Measurements from ENCODE around the gene PPP5C. TPM values are rescaled to one million over a fixed set of nuclear protein-coding genes. Genes with fewer than 3 reads are reported as not detected.

The PPP5C gene
- total RNA-seq, 2 experiments from 2014 or later, result 105 to 118 TPM

GRCh38 chr19:46381756-46382345 lies 35.0 kb downstream of the PPP5C start:
- H3K36me3 ChIP-seq (ENCODE audit: insufficient read depth, low read length), result peaks cover 96% of the 10 kb centered on the region
- intact Hi-C loops (cut with micrococcal nuclease; ENCODE audit: unreplicated experiment), result no loop called here
- ChIA-PET CTCF (ENCODE audit: unreplicated experiment) (no interaction called here), POLR2A (no interaction called here)
- no peak overlapping the region for H2AFZ ChIP-seq (ENCODE audit: low read length)
- DNase-seq (ENCODE audit: low spot score), result no peak
- H3K4me1 ChIP-seq (ENCODE audit: insufficient read depth, low read length, poor library complexity, severe bottlenecking), result no peaks in the 10 kb centered on the region
- H3K4me2 ChIP-seq (ENCODE audit: low read length), result no peak overlapping the region
- H3K4me3 ChIP-seq (ENCODE audit: low read depth, low read length, poor library complexity, severe bottlenecking), result no peak overlapping the region
- peaks cover 13% of the 10 kb centered on the region; the same call in 1 of the 2 replicates for H3K79me2 ChIP-seq (ENCODE audit: insufficient read depth, low read depth, low read length)
- BruUV-seq (replicated peaks), result no TSS peak
- H4K20me1 ChIP-seq (ENCODE audit: insufficient read depth, low read length), result no peaks in the 10 kb centered on the region
- H3K9me3 ChIP-seq (ENCODE audit: low read length), result no peaks in the 10 kb centered on the region
- H3K27ac ChIP-seq (ENCODE audit: low read depth, low read length, poor library complexity, severe bottlenecking), result no peak overlapping the region
- no peaks in the 10 kb centered on the region for H3K9me2 ChIP-seq (ENCODE audit: insufficient read depth, low read length)
- TF ChIP-seq EZH2phosphoT487 (IDR thresholded peaks at IDR 0.05; ENCODE audit: borderline replicate concordance, low read depth, low read length), result no peak
- TF ChIP-seq, protein P1, sequence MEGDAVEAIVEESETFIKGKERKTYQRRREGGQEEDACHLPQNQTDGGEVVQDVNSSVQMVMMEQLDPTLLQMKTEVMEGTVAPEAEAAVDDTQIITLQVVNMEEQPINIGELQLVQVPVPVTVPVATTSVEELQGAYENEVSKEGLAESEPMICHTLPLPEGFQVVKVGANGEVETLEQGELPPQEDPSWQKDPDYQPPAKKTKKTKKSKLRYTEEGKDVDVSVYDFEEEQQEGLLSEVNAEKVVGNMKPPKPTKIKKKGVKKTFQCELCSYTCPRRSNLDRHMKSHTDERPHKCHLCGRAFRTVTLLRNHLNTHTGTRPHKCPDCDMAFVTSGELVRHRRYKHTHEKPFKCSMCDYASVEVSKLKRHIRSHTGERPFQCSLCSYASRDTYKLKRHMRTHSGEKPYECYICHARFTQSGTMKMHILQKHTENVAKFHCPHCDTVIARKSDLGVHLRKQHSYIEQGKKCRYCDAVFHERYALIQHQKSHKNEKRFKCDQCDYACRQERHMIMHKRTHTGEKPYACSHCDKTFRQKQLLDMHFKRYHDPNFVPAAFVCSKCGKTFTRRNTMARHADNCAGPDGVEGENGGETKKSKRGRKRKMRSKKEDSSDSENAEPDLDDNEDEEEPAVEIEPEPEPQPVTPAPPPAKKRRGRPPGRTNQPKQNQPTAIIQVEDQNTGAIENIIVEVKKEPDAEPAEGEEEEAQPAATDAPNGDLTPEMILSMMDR (conservative IDR thresholded peaks at IDR 0.05; ENCODE audit: low read length), result no peak

DNA sequence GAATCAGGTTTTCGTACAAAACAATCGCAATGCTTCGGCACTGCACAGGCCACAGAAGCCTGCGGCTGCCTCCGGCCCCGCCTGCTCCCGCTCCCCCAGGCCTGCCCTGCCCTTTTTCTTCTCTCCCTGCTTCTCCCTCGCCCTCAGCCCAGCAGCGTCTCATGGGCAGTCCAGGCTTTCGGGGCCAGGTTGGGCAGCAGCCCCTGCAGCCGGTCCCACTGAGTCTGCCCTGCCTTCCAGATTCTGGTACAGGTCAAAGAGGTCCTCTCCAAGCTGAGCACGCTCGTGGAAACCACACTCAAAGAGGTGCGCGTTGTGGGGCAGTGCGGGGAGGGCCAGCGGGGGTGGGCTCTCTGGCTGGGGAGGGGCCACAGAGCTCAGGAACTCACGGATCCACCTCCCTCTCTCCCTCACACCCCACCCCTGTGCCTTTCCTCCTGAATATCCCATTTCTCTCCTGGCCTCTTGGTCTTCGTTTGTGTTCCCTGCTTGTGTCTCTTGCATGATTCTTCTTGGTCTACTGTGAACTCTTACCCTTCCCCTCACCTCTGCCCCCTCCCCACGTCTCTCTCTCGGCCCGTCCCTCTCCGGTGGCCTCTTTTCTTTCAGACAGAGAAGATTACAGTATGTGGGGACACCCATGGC lies 36.4 kb downstream of the PPP5C start:
- Histone ChIP-seq H3K36me3 (ENCODE audit: insufficient read depth, low read length) (peaks cover 96% of the 10 kb centered on the region), H3K9me2 (ENCODE audit: insufficient read depth, low read length) (no peaks in the 10 kb centered on the region), H3K9me3 (ENCODE audit: low read length) (no peaks in the 10 kb centered on the region), H3K4me3 (ENCODE audit: low read depth, low read length, poor library complexity, severe bottlenecking) (no peak overlapping the region), H4K20me1 (ENCODE audit: insufficient read depth, low read length) (no peaks in the 10 kb centered on the region), H3K4me2 (ENCODE audit: low read length) (no peak overlapping the region), H3K27ac (ENCODE audit: low read depth, low read length, poor library complexity, severe bottlenecking) (no peak overlapping the region), H3K79me2 (ENCODE audit: insufficient read depth, low read depth, low read length) (peaks cover 13% of the 10 kb centered on the region; the same call in 1 of the 2 replicates), H3K4me1 (ENCODE audit: insufficient read depth, low read length, poor library complexity, severe bottlenecking) (no peaks in the 10 kb centered on the region), H2AFZ (ENCODE audit: low read length) (no peak overlapping the region)
- DNase-seq (ENCODE audit: low spot score), result no peak
- no peak for TF ChIP-seq EZH2phosphoT487 (IDR thresholded peaks at IDR 0.05; ENCODE audit: borderline replicate concordance, low read depth, low read length)
- TF ChIP-seq, protein P1 (conservative IDR thresholded peaks at IDR 0.05; ENCODE audit: low read length), result no peak
- BruUV-seq (replicated peaks), result no TSS peak
- intact Hi-C loops (cut with micrococcal nuclease; ENCODE audit: unreplicated experiment), result no loop called here
- POLR2A ChIA-PET, result interaction anchor here (0.6 kb wide), 1 partner anchor 13 kb away, joined by 3 read pairs; no protein-coding TSS in a partner anchor
- CTCF ChIA-PET (ENCODE audit: unreplicated experiment), result interaction anchor here (0.6 kb wide), 1 partner anchor 195 kb away, joined by 5 read pairs; no protein-coding TSS in a partner anchor

DNA sequence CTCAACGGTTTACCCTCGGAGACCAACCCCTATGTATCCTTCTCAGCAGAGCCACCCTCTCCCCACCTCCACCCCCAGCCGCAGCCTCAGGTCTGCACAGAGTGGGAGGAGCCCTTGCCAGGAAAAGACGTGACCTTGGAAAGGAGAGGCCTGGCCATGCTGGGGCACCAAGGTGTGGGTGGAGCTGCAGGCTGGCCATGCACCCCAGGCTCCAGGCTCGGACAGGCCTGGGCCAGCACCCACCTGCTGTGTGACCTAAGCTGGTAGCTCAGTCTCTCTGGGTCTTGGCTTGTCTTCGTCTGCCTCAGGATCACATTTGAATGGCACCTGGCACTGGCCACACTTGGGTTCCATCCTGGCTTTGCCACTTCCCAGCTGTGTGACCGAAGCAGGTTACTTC lies 37.0 kb downstream of the PPP5C start:
- H3K9me3 ChIP-seq (ENCODE audit: low read length), result no peaks in the 10 kb centered on the region
- no peak overlapping the region for H3K4me3 ChIP-seq (ENCODE audit: low read depth, low read length, poor library complexity, severe bottlenecking)
- no peak for TF ChIP-seq EZH2phosphoT487 (IDR thresholded peaks at IDR 0.05; ENCODE audit: borderline replicate concordance, low read depth, low read length)
- TF ChIP-seq, protein P1 (conservative IDR thresholded peaks at IDR 0.05; ENCODE audit: low read length), result no peak
- H3K9me2 ChIP-seq (ENCODE audit: insufficient read depth, low read length), result no peaks in the 10 kb centered on the region
- no peak overlapping the region for H2AFZ ChIP-seq (ENCODE audit: low read length)
- CTCF ChIA-PET (ENCODE audit: unreplicated experiment), result interaction anchor here (0.6 kb wide), 1 partner anchor 195 kb away, joined by 5 read pairs; no protein-coding TSS in a partner anchor
- H4K20me1 ChIP-seq (ENCODE audit: insufficient read depth, low read length), result no peaks in the 10 kb centered on the region
- H3K4me2 ChIP-seq (ENCODE audit: low read length), result no peak overlapping the region
- BruUV-seq (replicated peaks), result no TSS peak
- POLR2A ChIA-PET, result interaction anchor here (0.6 kb wide), 1 partner anchor 14 kb away, joined by 3 read pairs; no protein-coding TSS in a partner anchor
- peaks cover 96% of the 10 kb centered on the region for H3K36me3 ChIP-seq (ENCODE audit: insufficient read depth, low read length)
- H3K79me2 ChIP-seq (ENCODE audit: insufficient read depth, low read depth, low read length), result peaks cover 13% of the 10 kb centered on the region; the same call in 1 of the 2 replicates
- no peak for DNase-seq (ENCODE audit: low spot score)
- H3K27ac ChIP-seq (ENCODE audit: low read depth, low read length, poor library complexity, severe bottlenecking), result no peak overlapping the region
- intact Hi-C loops (cut with micrococcal nuclease; ENCODE audit: unreplicated experiment), result no loop called here
- no peaks in the 10 kb centered on the region for H3K4me1 ChIP-seq (ENCODE audit: insufficient read depth, low read length, poor library complexity, severe bottlenecking)

Measured in OCI-LY7 (cell line).